Lung microvascular endothelial cell (primary cell): ENCODE results near the gene MEF2D. TPM values are rescaled to one million over a fixed set of nuclear protein-coding genes. Genes with fewer than 3 reads are reported as not detected.

Experiments
- DNase-seq, 2 donors: peaks; one replicate each; pipeline versions ENCODE4 v3.0.0 to v3.0.0-alpha.2; 2010; ENCODE audit warnings: low read depth in 2 of 2
- total RNA-seq: library from RNA; depleted of rRNA; stranded (reverse); fragments of >200 nt; gene quantifications from 2 replicates; pipeline ENCODE4 v1.2.1, GENCODE V29; 2014

MEF2D gene
- total RNA-seq, 1 donor from 2014 or later, result 4.4 TPM

DNA sequence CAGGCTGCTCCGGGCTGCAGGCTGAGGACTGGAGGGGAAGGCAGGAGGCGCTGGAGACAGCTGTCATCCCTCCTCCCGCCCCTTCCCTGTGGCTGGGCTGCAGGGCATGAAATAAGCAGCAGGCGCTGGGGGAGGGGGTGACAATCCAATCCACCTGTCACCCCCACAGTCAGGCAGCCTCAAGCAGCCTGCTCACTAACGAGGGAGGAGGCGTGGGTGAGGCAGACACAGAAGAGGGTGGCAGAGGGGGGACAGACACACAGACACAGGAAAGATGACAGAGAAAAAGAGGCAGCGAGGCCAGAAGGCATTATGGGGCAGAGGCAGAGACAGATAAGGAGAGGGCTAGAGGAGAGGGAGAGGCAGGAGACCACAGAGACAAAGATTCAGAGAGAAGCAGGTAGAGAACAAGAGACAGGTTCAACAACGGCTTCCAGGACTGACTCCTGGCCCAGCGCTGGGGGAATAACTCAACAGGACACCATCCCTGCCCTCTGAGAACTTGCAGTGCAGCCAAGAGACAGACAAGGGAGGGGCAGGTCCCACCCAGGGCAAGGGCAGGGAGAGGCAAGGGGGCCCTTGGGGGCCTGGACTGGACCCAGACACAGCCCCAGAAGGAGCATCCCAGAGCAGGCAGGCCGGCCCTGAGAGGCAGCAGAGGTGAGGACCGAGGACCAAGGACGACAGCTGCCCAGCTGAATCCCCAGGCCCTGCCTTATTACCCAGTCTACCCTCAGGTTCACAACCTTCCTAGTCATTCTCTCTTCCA is 11.2 kb downstream of the MEF2D start:
- peak in 1 of 2 donors; percentile 43 for DNase-seq

- no peak for DNase-seq
These were observed 11.9 kb downstream of the MEF2D start for GRCh38 chr1:156488566-156489165.

GRCh38 chr1:156487862-156488261 is 12.7 kb downstream of the MEF2D start:
- DNase-seq, result no peak

GRCh38 chr1:156486421-156487344 is 13.9 kb downstream of the MEF2D start:
- DNase-seq, result no peak

DNA sequence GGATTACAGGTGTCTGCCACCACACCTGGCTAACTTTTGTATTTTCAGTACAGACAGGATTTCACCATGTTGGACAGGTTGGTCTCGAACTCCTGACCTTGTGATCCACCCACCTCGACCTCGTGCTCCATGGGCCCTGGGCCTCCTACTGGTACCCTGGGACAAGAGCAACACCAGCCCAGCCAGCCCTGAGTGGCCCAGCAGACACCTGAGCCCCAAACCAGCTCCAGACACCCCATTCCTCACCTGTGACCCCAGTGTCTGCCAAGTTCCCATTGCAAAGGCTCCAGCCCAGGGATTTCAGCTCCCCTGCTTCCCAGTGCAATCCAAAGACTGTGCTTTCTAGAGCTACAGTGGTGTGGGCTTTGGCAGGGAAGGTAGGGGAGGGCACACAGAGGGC is 14.6 kb downstream of the MEF2D start:
- DNase-seq, result no peak

- DNase-seq, result no peak
These were observed 16.0 kb downstream of the MEF2D start for GRCh38 chr1:156484480-156485058.

- DNase-seq, result no peak
These were observed 17.2 kb downstream of the MEF2D start for GRCh38 chr1:156483397-156483796.

GRCh38 chr1:156482276-156482675 is 18.3 kb downstream of the MEF2D start:
- DNase-seq, result no peak

DNA sequence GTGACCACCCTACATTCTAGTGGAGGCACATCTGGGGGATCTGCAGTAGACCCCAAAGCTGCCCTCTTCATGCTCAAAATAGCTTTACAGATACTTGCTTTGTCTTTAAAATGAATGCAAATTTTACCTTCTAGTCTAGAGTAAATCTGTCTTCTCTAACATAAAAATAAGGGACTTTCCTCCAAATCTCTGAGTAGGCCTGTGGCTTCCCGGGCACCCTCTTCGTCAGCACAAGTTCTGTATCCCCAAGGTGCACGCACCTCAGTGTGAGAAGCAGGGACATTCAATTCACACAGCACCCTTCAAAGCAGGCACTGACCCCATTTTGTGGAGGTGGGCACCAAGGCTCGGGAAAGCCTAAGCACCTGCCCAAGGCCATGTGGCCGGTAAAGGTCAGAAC is 19.0 kb downstream of the MEF2D start:
- no peak for DNase-seq

DNA sequence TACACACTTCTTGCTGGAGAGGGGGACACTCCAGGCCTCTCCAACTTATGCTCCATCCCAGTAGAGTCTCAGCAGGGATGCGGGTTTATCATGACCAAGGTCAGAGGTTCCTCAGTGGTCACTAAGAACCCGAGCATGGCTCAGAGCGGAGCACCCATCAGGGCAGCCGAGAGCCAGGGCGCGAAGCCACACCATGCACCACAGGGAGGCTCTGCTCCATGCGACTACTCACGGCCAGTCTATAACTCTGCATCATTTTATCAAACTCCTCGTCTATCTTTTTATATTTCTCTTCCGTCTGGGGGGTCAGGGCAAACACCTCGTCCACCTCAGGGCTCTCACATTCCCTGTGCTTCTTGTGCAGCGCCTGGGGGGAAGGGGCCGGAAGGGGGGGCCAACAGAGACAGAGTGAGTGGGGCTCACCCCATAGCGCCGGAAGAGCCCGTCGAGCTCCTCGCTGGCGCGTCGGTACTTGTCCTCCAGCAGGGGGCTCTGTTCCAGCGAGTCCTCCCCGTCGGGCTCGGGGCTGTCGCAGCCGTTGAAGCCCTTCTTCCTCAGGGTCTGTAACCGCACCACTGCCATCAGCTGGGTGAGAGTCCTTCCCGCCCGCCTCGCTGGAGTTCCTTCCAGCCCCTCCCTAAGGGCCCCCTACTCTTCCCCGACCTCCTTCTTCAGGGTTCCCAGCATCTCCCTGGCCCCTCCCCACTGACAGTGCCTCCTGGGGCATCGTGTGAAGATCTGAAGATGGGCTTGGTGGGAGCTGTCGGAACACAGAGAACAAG is 20.0 kb downstream of the MEF2D start:
- DNase-seq, result peak; percentile 73 to 79

GRCh38 chr1:156480016-156480370 is 20.6 kb downstream of the MEF2D start:
- DNase-seq, result no peak

GRCh38 chr1:156479093-156480015 is 21.2 kb downstream of the MEF2D start:
- no peak for DNase-seq

GRCh38 chr1:156478250-156478627 is 22.3 kb downstream of the MEF2D start:
- no peak for DNase-seq

DNA sequence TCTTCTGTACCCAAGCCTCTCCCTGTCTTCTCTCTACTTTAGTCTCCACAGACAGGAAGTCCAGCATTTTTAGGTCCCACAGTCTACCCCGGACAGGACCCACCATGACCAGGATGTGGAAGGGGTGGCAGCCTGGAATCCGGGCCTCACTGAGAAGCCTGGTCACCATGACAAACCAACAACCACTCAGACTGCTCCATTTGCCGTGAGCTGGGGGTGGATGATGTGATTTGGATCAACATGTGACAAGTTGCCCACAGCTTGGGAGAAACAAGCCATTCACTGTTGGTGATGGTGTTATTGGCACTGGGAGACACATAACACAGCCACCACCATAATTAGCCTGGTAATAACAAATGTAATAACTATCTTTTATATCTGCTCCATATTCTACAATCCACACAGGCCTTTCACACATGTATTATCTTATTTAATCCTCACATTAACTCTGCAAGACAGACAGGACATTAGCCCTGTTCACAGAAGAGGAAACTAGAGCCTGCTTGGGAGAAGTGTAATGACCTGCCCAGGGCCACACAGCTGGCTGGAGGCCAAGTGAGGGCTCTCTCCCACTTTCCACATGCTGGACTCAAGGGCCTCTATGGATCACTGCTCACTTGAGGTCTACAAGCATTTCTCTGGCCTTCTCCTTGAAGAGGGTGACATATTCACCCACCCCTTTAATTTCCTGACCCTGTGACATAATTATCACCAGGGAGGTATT is 22.9 kb downstream of the MEF2D start:
- no peak for DNase-seq

- DNase-seq, result peak; percentile 44 to 78
These were observed 23.9 kb downstream of the MEF2D start for GRCh38 chr1:156476501-156477298.

- no peak for DNase-seq
These were observed 24.7 kb downstream of the MEF2D start for GRCh38 chr1:156475568-156476500.

DNA sequence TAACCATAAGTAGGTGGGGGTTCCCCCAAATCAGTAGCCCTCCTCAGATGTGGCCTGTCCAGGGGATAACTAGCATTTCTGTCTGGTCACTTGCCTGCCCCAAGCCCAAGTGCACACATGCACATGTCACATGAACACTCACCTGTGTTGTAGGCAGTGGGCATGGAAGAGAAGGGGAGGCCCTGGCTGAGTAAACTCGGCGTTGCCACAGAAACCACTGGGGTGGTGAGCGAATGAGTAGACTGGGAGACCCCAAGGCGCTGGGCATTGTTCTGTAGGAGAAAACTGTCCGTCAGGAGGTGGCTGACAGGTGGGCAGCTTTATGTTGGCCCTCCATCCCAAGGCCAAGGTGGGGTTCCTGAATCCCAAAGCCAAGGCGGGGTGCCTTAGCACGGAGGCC is 25.6 kb downstream of the MEF2D start:
- DNase-seq, result no peak
